GM23338 (cell line): Measurements from ENCODE around the gene ZNF646.

Experiments used
- CREB1 ChIP-seq: fragments of 250-450 bp; sonication (Bioruptor Pico); IDR thresholded peaks from 2 replicates; pipeline ENCODE4 v1.5.0; 2020; ENCODE audit warnings: low read depth, mild to moderate bottlenecking, moderate library complexity
- CTCF ChIP-seq, 2 experiments: fragments of 200-600 bp in 1 of 2; sonication (generic) in 1 of 2; conservative IDR thresholded peaks; 2 replicates each; pipeline versions ENCODE4 v1.5.1 to v1.6.1; 2016 to 2017; ENCODE audit warnings: antibody characterized with exemption in 2 of 2, low read depth in 2 of 2, mild to moderate bottlenecking in 2 of 2, moderate library complexity in 1 of 2
- ETS1 ChIP-seq: IDR thresholded peaks from 2 replicates; pipeline ENCODE4 v1.6.1; 2016; ENCODE audit warnings: antibody characterized with exemption
- EZH2 ChIP-seq: fragments of 200-600 bp; sonication (generic); IDR thresholded peaks from one replicate; pipeline ENCODE4 v1.8.0; 2017; ENCODE audit warnings: antibody characterized with exemption, mild to moderate bottlenecking, low read depth; ENCODE audit not compliant: unreplicated experiment
- NANOG ChIP-seq: IDR thresholded peaks from 2 replicates; pipeline ENCODE4 v1.6.1; 2016; ENCODE audit warnings: antibody characterized with exemption, borderline replicate concordance
- POLR2AphosphoS5 ChIP-seq: IDR thresholded peaks from 2 replicates; pipeline ENCODE4 v1.6.1; 2016; ENCODE audit warnings: antibody characterized with exemption, low read depth

- TF ChIP-seq CTCF (conservative IDR thresholded peaks at IDR 0.05; ENCODE audit: low read depth in 2 of 2) (no peak), NANOG (no peak), CREB1 (CRISPR knock-in tag) (no peak), EZH2 (no peak), POLR2AphosphoS5 (no peak), ETS1 (no peak)
These were observed 2.1 kb downstream of the ZNF646 start for GRCh38 chr16:31076319-31076718.
